Measurements from ENCODE around the gene CASP4.
A peak's percentile ranks its signal among the peaks of the same experiment; 100 is the strongest.

The CASP4 gene

GRCh38 chr11:104968355-104968855 lies at the start of gene CASP4:
Gene CASP4 (minus strand): TSS chr11:104968574. CDS start chr11:104968525, 49 bp downstream.
- no peak for TF ChIP-seq CTCF (IDR thresholded peaks at IDR 0.05; ENCODE audit: low read depth, low read length)
- peak within 1 kb of the TSS; percentile 62 for H3K4me3 ChIP-seq (ENCODE audit: low read depth, low read length)

GRCh38 chr11:105007463-105007862 lies 39.1 kb upstream of the CASP4 start:
- no peak for TF ChIP-seq CTCF (IDR thresholded peaks at IDR 0.05; ENCODE audit: low read depth, low read length)
- no peak overlapping the region for H3K4me3 ChIP-seq (ENCODE audit: low read depth, low read length)

- TF ChIP-seq CTCF (IDR thresholded peaks at IDR 0.05; ENCODE audit: low read depth, low read length), result no peak
- H3K4me3 ChIP-seq (ENCODE audit: low read depth, low read length), result no peak overlapping the region
These were observed 37.1 kb upstream of the CASP4 start for GRCh38 chr11:105005451-105005845.

GRCh38 chr11:105004021-105004420 lies 35.6 kb upstream of the CASP4 start:
- H3K4me3 ChIP-seq (ENCODE audit: low read depth, low read length), result no peak overlapping the region
- no peak for TF ChIP-seq CTCF (IDR thresholded peaks at IDR 0.05; ENCODE audit: low read depth, low read length)

- no peak overlapping the region for H3K4me3 ChIP-seq (ENCODE audit: low read depth, low read length)
- TF ChIP-seq CTCF (IDR thresholded peaks at IDR 0.05; ENCODE audit: low read depth, low read length), result no peak
These were observed 34.8 kb upstream of the CASP4 start for GRCh38 chr11:105003151-105003550.

- TF ChIP-seq CTCF (IDR thresholded peaks at IDR 0.05; ENCODE audit: low read depth, low read length), result peak; percentile 29
- no peak overlapping the region for H3K4me3 ChIP-seq (ENCODE audit: low read depth, low read length)
These were observed 32.4 kb upstream of the CASP4 start for GRCh38 chr11:105000797-105001196.

GRCh38 chr11:105000167-105000566 lies 31.8 kb upstream of the CASP4 start:
- H3K4me3 ChIP-seq (ENCODE audit: low read depth, low read length), result no peak overlapping the region
- TF ChIP-seq CTCF (IDR thresholded peaks at IDR 0.05; ENCODE audit: low read depth, low read length), result no peak
